ENCODE results near the gene ACSL5. TPM values are rescaled to one million over a fixed set of nuclear protein-coding genes. Genes with fewer than 3 reads are reported as not detected.

Gene ACSL5
- total and polyA plus RNA-seq, 2 of the 8 experiments (the other 6 are each of a cell fraction or from before 2014, with no cell fraction given), result not detected

DNA sequence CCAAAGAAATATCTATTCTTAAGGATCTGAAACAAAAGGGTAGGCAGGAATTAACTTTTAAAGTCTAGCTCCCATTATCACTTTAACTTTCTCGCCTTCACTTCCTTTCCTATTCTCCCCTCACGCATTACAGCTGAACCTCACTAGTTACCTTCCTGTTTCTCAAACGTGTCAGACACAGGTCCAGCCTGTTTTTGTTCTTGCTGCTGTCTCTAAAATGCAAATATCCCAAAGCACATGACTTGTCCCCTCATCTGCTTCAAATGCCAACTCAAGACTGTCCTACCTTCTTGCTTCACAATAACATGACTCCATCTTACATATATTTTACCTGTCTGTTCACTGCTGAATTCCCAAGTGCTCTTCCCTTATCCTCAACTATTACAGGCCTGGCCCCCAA is 55.2 kb downstream of the ACSL5 start (continued):
- TF ChIP-seq, protein P1, sequence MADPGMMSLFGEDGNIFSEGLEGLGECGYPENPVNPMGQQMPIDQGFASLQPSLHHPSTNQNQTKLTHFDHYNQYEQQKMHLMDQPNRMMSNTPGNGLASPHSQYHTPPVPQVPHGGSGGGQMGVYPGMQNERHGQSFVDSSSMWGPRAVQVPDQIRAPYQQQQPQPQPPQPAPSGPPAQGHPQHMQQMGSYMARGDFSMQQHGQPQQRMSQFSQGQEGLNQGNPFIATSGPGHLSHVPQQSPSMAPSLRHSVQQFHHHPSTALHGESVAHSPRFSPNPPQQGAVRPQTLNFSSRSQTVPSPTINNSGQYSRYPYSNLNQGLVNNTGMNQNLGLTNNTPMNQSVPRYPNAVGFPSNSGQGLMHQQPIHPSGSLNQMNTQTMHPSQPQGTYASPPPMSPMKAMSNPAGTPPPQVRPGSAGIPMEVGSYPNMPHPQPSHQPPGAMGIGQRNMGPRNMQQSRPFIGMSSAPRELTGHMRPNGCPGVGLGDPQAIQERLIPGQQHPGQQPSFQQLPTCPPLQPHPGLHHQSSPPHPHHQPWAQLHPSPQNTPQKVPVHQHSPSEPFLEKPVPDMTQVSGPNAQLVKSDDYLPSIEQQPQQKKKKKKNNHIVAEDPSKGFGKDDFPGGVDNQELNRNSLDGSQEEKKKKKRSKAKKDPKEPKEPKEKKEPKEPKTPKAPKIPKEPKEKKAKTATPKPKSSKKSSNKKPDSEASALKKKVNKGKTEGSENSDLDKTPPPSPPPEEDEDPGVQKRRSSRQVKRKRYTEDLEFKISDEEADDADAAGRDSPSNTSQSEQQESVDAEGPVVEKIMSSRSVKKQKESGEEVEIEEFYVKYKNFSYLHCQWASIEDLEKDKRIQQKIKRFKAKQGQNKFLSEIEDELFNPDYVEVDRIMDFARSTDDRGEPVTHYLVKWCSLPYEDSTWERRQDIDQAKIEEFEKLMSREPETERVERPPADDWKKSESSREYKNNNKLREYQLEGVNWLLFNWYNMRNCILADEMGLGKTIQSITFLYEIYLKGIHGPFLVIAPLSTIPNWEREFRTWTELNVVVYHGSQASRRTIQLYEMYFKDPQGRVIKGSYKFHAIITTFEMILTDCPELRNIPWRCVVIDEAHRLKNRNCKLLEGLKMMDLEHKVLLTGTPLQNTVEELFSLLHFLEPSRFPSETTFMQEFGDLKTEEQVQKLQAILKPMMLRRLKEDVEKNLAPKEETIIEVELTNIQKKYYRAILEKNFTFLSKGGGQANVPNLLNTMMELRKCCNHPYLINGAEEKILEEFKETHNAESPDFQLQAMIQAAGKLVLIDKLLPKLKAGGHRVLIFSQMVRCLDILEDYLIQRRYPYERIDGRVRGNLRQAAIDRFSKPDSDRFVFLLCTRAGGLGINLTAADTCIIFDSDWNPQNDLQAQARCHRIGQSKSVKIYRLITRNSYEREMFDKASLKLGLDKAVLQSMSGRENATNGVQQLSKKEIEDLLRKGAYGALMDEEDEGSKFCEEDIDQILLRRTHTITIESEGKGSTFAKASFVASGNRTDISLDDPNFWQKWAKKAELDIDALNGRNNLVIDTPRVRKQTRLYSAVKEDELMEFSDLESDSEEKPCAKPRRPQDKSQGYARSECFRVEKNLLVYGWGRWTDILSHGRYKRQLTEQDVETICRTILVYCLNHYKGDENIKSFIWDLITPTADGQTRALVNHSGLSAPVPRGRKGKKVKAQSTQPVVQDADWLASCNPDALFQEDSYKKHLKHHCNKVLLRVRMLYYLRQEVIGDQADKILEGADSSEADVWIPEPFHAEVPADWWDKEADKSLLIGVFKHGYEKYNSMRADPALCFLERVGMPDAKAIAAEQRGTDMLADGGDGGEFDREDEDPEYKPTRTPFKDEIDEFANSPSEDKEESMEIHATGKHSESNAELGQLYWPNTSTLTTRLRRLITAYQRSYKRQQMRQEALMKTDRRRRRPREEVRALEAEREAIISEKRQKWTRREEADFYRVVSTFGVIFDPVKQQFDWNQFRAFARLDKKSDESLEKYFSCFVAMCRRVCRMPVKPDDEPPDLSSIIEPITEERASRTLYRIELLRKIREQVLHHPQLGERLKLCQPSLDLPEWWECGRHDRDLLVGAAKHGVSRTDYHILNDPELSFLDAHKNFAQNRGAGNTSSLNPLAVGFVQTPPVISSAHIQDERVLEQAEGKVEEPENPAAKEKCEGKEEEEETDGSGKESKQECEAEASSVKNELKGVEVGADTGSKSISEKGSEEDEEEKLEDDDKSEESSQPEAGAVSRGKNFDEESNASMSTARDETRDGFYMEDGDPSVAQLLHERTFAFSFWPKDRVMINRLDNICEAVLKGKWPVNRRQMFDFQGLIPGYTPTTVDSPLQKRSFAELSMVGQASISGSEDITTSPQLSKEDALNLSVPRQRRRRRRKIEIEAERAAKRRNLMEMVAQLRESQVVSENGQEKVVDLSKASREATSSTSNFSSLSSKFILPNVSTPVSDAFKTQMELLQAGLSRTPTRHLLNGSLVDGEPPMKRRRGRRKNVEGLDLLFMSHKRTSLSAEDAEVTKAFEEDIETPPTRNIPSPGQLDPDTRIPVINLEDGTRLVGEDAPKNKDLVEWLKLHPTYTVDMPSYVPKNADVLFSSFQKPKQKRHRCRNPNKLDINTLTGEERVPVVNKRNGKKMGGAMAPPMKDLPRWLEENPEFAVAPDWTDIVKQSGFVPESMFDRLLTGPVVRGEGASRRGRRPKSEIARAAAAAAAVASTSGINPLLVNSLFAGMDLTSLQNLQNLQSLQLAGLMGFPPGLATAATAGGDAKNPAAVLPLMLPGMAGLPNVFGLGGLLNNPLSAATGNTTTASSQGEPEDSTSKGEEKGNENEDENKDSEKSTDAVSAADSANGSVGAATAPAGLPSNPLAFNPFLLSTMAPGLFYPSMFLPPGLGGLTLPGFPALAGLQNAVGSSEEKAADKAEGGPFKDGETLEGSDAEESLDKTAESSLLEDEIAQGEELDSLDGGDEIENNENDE (IDR thresholded peaks at IDR 0.05; ENCODE audit: insufficient replicate concordance, low read length), result no peak
- TF ChIP-seq, protein P2, sequence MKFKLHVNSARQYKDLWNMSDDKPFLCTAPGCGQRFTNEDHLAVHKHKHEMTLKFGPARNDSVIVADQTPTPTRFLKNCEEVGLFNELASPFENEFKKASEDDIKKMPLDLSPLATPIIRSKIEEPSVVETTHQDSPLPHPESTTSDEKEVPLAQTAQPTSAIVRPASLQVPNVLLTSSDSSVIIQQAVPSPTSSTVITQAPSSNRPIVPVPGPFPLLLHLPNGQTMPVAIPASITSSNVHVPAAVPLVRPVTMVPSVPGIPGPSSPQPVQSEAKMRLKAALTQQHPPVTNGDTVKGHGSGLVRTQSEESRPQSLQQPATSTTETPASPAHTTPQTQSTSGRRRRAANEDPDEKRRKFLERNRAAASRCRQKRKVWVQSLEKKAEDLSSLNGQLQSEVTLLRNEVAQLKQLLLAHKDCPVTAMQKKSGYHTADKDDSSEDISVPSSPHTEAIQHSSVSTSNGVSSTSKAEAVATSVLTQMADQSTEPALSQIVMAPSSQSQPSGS (IDR thresholded peaks at IDR 0.05; ENCODE audit: low read length), result no peak
- TF ChIP-seq SIN3A (conservative IDR thresholded peaks at IDR 0.05 in 1 of 2, IDR thresholded peaks at IDR 0.05 in 1 of 2; ENCODE audit: low read depth in 1 of 2, low read length in 2 of 2) (no peak), TAF1 (IDR thresholded peaks at IDR 0.05; ENCODE audit: low read depth, low read length) (no peak), YY1 (IDR thresholded peaks at IDR 0.05; ENCODE audit: low read depth, low read length) (no peak)
